WTC11 (cell line): ENCODE results near the gene WDR87.

Experiments used
- CREB1 ChIP-seq: sonication (generic); formaldehyde crosslinking; IDR thresholded peaks from 2 replicates; pipeline ENCODE4 v1.8.0; 2023; ENCODE audit warnings: mild to moderate bottlenecking, missing genetic modification reagents
- ETV6 ChIP-seq: sonication (generic); formaldehyde crosslinking; IDR thresholded peaks from 2 replicates; pipeline ENCODE4 v1.8.1; 2022; ENCODE audit warnings: mild to moderate bottlenecking, missing genetic modification reagents
- NR1H2 ChIP-seq: sonication (generic); formaldehyde crosslinking; IDR thresholded peaks from 2 replicates; pipeline ENCODE4 v1.9.0; 2021; ENCODE audit warnings: mild to moderate bottlenecking, moderate library complexity, missing genetic modification reagents
- NR3C1 ChIP-seq: sonication (generic); formaldehyde crosslinking; conservative IDR thresholded peaks from 2 replicates; pipeline ENCODE4 v1.8.1; 2023; ENCODE audit warnings: low read depth, mild to moderate bottlenecking, missing genetic modification reagents
- TCF7 ChIP-seq: sonication (generic); formaldehyde crosslinking; IDR thresholded peaks from 2 replicates; pipeline ENCODE4 v1.8.0; 2022; ENCODE audit warnings: mild to moderate bottlenecking, low read depth, missing genetic modification reagents, moderate library complexity
- TF ChIP-seq, protein P1 (sequence below): sonication (generic); formaldehyde crosslinking; IDR thresholded peaks from 2 replicates; pipeline ENCODE4 v1.8.0; 2022; ENCODE audit warnings: mild to moderate bottlenecking, missing genetic modification reagents
- TF ChIP-seq, protein P2 (sequence below): sonication (generic); formaldehyde crosslinking; conservative IDR thresholded peaks from 2 replicates; pipeline ENCODE4 v1.8.1; 2022; ENCODE audit warnings: mild to moderate bottlenecking, missing genetic modification reagents
- TF ChIP-seq, protein P3 (sequence below): fragments of 200-600 bp; IDR thresholded peaks from 2 replicates; pipeline ENCODE4 v1.8.0; 2022; ENCODE audit warnings: antibody characterized with exemption
- TF ChIP-seq, protein P4 (sequence below): sonication (generic); formaldehyde crosslinking; IDR thresholded peaks from 2 replicates; pipeline ENCODE4 v1.8.0; 2022; ENCODE audit warnings: missing genetic modification reagents
- TF ChIP-seq, protein P5 (sequence below): sonication (generic); formaldehyde crosslinking; IDR thresholded peaks from 2 replicates; pipeline ENCODE4 v1.8.1; 2022; ENCODE audit warnings: mild to moderate bottlenecking, missing genetic modification reagents, moderate library complexity, borderline replicate concordance
- TF ChIP-seq, protein P6 (sequence below): fragments of 250-450 bp; sonication (Bioruptor Pico); IDR thresholded peaks from 2 replicates; pipeline ENCODE4 v1.9.0; 2021; ENCODE audit warnings: moderate library complexity, mild to moderate bottlenecking, inconsistent platforms, borderline replicate concordance

DNA sequence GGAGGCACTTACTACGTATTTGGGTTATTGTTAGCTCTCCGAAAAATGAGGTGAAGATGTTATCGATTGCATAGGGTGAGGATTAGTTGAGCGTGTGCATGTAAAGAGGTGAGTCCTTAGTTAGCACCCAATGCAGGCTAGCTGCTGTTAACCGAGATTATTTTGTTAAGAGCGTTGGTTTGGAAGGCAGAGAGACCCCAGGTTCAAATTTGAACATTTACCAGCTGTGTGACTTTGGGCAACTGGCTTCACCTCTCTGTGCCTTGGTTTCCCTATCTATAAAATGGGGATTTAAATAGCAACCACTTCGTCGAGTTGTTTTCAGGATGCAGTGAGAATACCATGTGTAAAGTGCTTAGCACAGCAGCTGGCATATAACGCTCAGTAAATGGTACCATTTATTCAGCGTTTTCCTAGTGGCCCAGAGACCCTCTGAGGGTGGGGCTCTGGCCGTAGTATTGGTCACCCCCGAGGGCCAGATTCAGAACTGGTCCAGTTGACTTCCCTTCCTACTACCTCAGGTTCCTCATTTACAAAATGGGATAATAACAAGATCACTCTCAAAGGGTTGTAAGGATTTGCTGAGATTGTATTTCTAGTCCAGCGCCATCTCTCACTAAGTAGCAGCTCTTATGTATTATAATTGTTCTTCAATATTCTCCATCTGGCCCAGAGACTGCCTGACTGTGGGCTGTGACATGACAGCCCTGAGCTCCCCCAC, 1.5 kb upstream of the WDR87 start:
- TF ChIP-seq, protein P1, sequence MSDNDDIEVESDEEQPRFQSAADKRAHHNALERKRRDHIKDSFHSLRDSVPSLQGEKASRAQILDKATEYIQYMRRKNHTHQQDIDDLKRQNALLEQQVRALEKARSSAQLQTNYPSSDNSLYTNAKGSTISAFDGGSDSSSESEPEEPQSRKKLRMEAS (CRISPR knock-in tag): no peak
- TF ChIP-seq, protein P2, sequence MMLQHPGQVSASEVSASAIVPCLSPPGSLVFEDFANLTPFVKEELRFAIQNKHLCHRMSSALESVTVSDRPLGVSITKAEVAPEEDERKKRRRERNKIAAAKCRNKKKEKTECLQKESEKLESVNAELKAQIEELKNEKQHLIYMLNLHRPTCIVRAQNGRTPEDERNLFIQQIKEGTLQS (CRISPR knock-in tag): no peak
- TF ChIP-seq NR1H2 (CRISPR knock-in tag) (no peak), TCF7 (CRISPR knock-in tag) (no peak), NR3C1 (no peak), CREB1 (CRISPR knock-in tag) (no peak), ETV6 (CRISPR knock-in tag) (no peak)
- TF ChIP-seq, protein P3, sequence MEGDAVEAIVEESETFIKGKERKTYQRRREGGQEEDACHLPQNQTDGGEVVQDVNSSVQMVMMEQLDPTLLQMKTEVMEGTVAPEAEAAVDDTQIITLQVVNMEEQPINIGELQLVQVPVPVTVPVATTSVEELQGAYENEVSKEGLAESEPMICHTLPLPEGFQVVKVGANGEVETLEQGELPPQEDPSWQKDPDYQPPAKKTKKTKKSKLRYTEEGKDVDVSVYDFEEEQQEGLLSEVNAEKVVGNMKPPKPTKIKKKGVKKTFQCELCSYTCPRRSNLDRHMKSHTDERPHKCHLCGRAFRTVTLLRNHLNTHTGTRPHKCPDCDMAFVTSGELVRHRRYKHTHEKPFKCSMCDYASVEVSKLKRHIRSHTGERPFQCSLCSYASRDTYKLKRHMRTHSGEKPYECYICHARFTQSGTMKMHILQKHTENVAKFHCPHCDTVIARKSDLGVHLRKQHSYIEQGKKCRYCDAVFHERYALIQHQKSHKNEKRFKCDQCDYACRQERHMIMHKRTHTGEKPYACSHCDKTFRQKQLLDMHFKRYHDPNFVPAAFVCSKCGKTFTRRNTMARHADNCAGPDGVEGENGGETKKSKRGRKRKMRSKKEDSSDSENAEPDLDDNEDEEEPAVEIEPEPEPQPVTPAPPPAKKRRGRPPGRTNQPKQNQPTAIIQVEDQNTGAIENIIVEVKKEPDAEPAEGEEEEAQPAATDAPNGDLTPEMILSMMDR: no peak
- TF ChIP-seq, protein P4, sequence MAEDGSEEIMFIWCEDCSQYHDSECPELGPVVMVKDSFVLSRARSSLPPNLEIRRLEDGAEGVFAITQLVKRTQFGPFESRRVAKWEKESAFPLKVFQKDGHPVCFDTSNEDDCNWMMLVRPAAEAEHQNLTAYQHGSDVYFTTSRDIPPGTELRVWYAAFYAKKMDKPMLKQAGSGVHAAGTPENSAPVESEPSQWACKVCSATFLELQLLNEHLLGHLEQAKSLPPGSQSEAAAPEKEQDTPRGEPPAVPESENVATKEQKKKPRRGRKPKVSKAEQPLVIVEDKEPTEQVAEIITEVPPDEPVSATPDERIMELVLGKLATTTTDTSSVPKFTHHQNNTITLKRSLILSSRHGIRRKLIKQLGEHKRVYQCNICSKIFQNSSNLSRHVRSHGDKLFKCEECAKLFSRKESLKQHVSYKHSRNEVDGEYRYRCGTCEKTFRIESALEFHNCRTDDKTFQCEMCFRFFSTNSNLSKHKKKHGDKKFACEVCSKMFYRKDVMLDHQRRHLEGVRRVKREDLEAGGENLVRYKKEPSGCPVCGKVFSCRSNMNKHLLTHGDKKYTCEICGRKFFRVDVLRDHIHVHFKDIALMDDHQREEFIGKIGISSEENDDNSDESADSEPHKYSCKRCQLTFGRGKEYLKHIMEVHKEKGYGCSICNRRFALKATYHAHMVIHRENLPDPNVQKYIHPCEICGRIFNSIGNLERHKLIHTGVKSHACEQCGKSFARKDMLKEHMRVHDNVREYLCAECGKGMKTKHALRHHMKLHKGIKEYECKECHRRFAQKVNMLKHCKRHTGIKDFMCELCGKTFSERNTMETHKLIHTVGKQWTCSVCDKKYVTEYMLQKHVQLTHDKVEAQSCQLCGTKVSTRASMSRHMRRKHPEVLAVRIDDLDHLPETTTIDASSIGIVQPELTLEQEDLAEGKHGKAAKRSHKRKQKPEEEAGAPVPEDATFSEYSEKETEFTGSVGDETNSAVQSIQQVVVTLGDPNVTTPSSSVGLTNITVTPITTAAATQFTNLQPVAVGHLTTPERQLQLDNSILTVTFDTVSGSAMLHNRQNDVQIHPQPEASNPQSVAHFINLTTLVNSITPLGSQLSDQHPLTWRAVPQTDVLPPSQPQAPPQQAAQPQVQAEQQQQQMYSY (CRISPR knock-in tag): no peak
- TF ChIP-seq, protein P5, sequence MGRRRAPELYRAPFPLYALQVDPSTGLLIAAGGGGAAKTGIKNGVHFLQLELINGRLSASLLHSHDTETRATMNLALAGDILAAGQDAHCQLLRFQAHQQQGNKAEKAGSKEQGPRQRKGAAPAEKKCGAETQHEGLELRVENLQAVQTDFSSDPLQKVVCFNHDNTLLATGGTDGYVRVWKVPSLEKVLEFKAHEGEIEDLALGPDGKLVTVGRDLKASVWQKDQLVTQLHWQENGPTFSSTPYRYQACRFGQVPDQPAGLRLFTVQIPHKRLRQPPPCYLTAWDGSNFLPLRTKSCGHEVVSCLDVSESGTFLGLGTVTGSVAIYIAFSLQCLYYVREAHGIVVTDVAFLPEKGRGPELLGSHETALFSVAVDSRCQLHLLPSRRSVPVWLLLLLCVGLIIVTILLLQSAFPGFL (CRISPR knock-in tag): no peak
- TF ChIP-seq, protein P6, sequence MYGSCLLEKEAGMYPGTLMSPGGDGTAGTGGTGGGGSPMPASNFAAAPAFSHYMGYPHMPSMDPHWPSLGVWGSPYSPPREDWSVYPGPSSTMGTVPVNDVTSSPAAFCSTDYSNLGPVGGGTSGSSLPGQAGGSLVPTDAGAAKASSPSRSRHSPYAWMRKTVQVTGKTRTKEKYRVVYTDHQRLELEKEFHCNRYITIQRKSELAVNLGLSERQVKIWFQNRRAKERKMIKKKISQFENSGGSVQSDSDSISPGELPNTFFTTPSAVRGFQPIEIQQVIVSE (CRISPR knock-in tag): no peak
